MCF 10A (cell line): ENCODE measurements around the gene EGLN2. TPM values are rescaled to one million over a fixed set of nuclear protein-coding genes. Genes with fewer than 3 reads are reported as not detected.
A peak's percentile ranks its signal among the peaks of the same experiment; 100 is the strongest.
"Not testable (repeated sequence)": the region's sequence is repeated elsewhere in the genome, so short reads cannot be mapped to it uniquely, and the experiment has no call there.

Experiments
- BruUV-seq: library from RNA; stranded (reverse); fragments of 400-500 nt; replicated peaks from 2 replicates; lab custom pipeline; 2021; lab: Mats Ljungman, UMichigan
- CTCF ChIA-PET: fragments of 300-600 bp; sonication (Branson Sonifier 250); formaldehyde crosslinking; extraction: SDS; loops from one replicate; lab custom pipeline; 2021; ENCODE audit warnings: antibody characterized with exemption, inconsistent platforms; lab: Yijun Ruan, JAX
- POLR2A ChIA-PET: fragments of 300-600, 350-650 bp; sonication (Branson Sonifier 250); formaldehyde crosslinking; extraction: SDS; loops from one replicate; lab custom pipeline; 2020; ENCODE audit warnings: antibody characterized with exemption, inconsistent platforms; lab: Yijun Ruan, JAX
- DNase-seq: peaks from one replicate; pipeline ENCODE4 v3.0.0-alpha.2; 2018; ENCODE audit not compliant: unreplicated experiment
- H3K27ac Mint-ChIP-seq: one replicate; pipeline ENCODE4 v1.8.0; 2022; ENCODE audit warnings: mild to moderate bottlenecking, low read depth, mixed read lengths; ENCODE audit not compliant: unreplicated experiment
- H3K27me3 Mint-ChIP-seq: one replicate; pipeline ENCODE4 v1.8.0; 2022; ENCODE audit warnings: mixed read lengths; ENCODE audit not compliant: insufficient read depth, unreplicated experiment
- H3K36me3 Mint-ChIP-seq: one replicate; pipeline ENCODE4 v1.8.0; 2022; ENCODE audit warnings: mild to moderate bottlenecking, moderate library complexity, mixed read lengths; ENCODE audit not compliant: insufficient read depth, unreplicated experiment
- H3K4me1 Mint-ChIP-seq: one replicate; pipeline ENCODE4 v1.8.0; 2022; ENCODE audit warnings: mixed read lengths; ENCODE audit not compliant: insufficient read depth, unreplicated experiment
- H3K4me3 Mint-ChIP-seq: one replicate; pipeline ENCODE4 v1.8.0; 2022; ENCODE audit warnings: mild to moderate bottlenecking, moderate library complexity, mixed read lengths; ENCODE audit not compliant: unreplicated experiment
- H3K9me3 Mint-ChIP-seq: one replicate; pipeline ENCODE4 v1.8.0; 2022; ENCODE audit warnings: mixed read lengths; ENCODE audit not compliant: unreplicated experiment
- CTCF ChIP-seq: fragments of 200-600 bp; IDR thresholded peaks from one replicate; pipeline ENCODE4 v1.8.0; 2022; ENCODE audit warnings: antibody characterized with exemption, mild to moderate bottlenecking; ENCODE audit not compliant: unreplicated experiment
- intact Hi-C: fragments of 100-400 bp; cut with micrococcal nuclease; formaldehyde crosslinking; loops from 2 replicates; pipeline ENCODE4 v1.14.1; 2022
- total RNA-seq: library from RNA; stranded (reverse); gene quantifications from 2 replicates; pipeline ENCODE4 v1.2.3, GENCODE V29; 2022

The EGLN2 gene
- total RNA-seq, 1 experiment from 2014 or later, result 55.6 TPM

GRCh38 chr19:40809358-40810086 lies 10.5 kb downstream of the EGLN2 start:
- no peaks in the 10 kb centered on the region for H3K9me3 Mint-ChIP-seq
- CTCF ChIA-PET, result interaction anchor here (0.7 to 1.2 kb wide), 3 partner anchors 11 to 210 kb away, joined by 3 to 7 read pairs (median 3); no protein-coding TSS in a partner anchor
- H3K4me1 Mint-ChIP-seq, result peaks cover 41% of the 10 kb centered on the region
- BruUV-seq, result no TSS peak
- intact Hi-C loops, result no loop called here
- POLR2A ChIA-PET, result interaction anchor here (0.5 to 0.6 kb wide), 2 partner anchors 384 to 844 kb away, joined by 3 read pairs; no protein-coding TSS in a partner anchor
- no peak for TF ChIP-seq CTCF
- no peak for DNase-seq
- peaks cover 12% of the 10 kb centered on the region for H3K27me3 Mint-ChIP-seq
- peak overlapping the region; percentile 77 for H3K4me3 Mint-ChIP-seq
- H3K27ac Mint-ChIP-seq, result no peak overlapping the region
- H3K36me3 Mint-ChIP-seq, result peaks cover 11% of the 10 kb centered on the region

- peaks cover 19% of the 10 kb centered on the region for H3K27me3 Mint-ChIP-seq
- BruUV-seq, result no TSS peak
- peaks cover 35% of the 10 kb centered on the region for H3K4me1 Mint-ChIP-seq
- H3K4me3 Mint-ChIP-seq, result peak overlapping the region; percentile 77
- no peak for DNase-seq
- TF ChIP-seq CTCF, result no peak
- ChIA-PET POLR2A (no interaction called here), CTCF (interaction anchor here (0.7 kb wide), 1 partner anchor 210 kb away, joined by 3 read pairs; no protein-coding TSS in a partner anchor)
- H3K27ac Mint-ChIP-seq, result peak overlapping the region; percentile 76
- H3K36me3 Mint-ChIP-seq, result peaks cover 11% of the 10 kb centered on the region
- intact Hi-C loops, result no loop called here
- H3K9me3 Mint-ChIP-seq, result no peaks in the 10 kb centered on the region
Measured at GRCh38 chr19:40810160-40810559, 11.2 kb downstream of the EGLN2 start.

- peaks cover 11% of the 10 kb centered on the region for H3K36me3 Mint-ChIP-seq
- peaks cover 25% of the 10 kb centered on the region for H3K27me3 Mint-ChIP-seq
- H3K27ac Mint-ChIP-seq, result peak overlapping the region; percentile 76
- CTCF ChIA-PET, result interaction anchor here (0.6 kb wide), 1 partner anchor 205 kb away, joined by 3 read pairs; no protein-coding TSS in a partner anchor
- H3K9me3 Mint-ChIP-seq, intact Hi-C loops, BruUV-seq: not testable (repeated sequence)
- POLR2A ChIA-PET, result interaction anchor here (0.7 kb wide), 1 partner anchor 94 kb away, joined by 3 read pairs; the partner anchor contains the start of genes COQ8B and ITPKC
- H3K4me1 Mint-ChIP-seq, result peaks cover 35% of the 10 kb centered on the region
- peak; percentile 68 for DNase-seq
- TF ChIP-seq CTCF, result peak; percentile 9
- peak overlapping the region; percentile 77 for H3K4me3 Mint-ChIP-seq
Measured at GRCh38 chr19:40810649-40811408, 11.8 kb downstream of the EGLN2 start.
